ENCODE results near the gene KRT10.
"Not testable (repeated sequence)": the region's sequence is repeated elsewhere in the genome, so short reads cannot be mapped to it uniquely, and the experiment has no call there.

Gene KRT10

GRCh38 chr17:40822132-40822812 lies at the start of gene KRT10:
Gene KRT10 (minus strand): TSS chr17:40822614. CDS start chr17:40822585, 29 bp downstream.
- DNase-seq (ENCODE audit: low read depth in 2 of 2): no peak

DNA sequence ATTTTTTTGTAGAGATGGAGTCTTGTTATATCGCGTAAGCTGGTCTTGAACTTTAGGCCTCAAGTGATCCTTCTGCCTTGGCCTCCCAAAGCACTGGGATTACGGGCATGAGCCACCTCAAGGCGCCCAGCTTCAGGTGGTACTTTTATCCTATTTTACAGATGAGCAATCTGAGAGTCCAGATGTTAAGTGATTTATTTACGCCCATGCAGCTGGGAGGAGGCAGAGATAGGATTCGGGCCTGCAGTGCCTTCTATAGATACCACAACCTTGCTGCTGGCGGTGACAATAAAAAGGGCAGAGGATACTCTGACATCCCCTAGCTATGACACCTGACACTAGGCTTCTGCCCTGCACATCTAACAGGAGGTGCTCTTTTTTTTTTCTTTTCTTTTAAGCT lies 48.9 kb upstream of the KRT10 start:
- DNase-seq (ENCODE audit: low read depth in 2 of 2): no peak

GRCh38 chr17:40870136-40870535 lies 47.7 kb upstream of the KRT10 start:
- DNase-seq (ENCODE audit: low read depth in 2 of 2): no peak

- no peak for DNase-seq (ENCODE audit: low read depth in 2 of 2)
These were observed 44.4 kb upstream of the KRT10 start, which contains the start of gene KRT12 for GRCh38 chr17:40866838-40867237. Gene KRT12 (minus strand): TSS chr17:40867223. CDS start chr17:40867186, 37 bp downstream.

DNA sequence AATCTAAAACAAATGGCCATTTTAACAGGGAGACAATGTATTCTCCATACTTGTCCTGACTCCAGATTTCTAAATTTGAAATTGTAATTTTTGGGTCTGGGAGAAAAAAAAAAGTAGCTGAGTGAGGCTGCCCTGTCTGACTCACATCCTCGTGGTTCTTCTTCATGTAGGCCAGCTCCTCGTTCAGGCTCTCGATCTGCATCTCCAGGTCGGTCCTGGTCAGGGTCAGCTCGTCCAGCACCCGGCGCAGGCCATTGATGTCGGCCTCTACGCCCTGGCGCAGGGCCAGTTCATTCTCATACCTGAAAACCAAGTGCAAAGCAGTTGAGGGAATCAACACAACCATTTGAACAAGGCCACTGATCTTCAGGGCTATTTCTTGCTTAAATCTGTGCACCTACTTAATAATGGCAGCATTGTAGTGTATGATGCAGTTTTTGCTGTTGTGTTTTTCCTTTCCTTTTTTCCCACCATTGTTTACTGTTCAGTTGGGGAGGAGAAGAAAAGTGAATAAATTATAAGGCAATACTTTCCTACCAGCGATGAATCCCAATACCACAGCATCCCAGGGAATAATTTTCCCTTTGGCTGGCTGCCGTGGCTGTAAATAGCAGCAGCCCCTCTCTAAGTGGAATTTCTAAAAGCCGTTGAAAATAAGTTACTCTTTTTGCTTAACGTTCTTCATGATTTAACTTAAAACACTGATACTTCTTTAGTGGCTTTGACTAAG lies 42.4 kb upstream of the KRT10 start:
- no peak for DNase-seq (ENCODE audit: low read depth in 2 of 2)

DNA sequence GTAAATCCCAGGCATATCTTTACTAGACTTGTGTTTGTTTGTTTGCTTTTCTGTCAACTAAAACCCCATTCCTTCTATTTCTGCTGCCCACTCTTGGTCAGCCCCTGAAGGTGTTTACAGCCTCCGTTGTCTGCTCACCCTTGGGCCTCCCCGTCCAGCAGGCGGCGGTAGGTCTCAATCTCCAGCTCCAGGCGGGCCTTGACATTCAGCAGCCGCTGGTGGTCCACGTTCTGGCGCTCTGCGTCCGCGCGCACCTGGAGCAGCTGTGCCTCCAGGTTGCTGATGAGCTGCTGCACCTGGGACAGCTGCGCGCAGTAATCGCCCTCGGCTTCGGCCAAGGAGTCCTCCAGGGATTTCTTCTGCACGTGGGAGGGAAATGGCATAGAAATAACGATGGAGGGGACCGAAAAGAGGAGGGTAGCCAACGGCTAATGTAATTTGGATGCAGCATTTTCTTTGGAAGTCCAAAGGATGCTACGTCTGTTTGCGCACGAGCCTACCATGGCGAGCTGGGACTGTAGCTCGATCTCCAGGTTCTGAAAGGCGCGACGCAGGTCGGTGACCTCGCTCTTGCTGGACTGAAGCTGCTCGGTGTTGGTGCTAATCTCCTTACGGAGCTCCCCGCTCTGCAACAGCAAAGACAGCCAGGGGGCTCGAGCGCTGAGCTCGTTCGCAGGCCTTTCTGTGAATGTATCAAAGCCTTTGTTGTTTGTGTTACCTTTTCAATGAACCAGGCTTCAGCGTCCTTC lies 40.7 kb upstream of the KRT10 start:
- DNase-seq (ENCODE audit: low read depth in 2 of 2): no peak

GRCh38 chr17:40859536-40859935 lies 37.1 kb upstream of the KRT10 start:
- DNase-seq (ENCODE audit: low read depth in 2 of 2): no peak

DNA sequence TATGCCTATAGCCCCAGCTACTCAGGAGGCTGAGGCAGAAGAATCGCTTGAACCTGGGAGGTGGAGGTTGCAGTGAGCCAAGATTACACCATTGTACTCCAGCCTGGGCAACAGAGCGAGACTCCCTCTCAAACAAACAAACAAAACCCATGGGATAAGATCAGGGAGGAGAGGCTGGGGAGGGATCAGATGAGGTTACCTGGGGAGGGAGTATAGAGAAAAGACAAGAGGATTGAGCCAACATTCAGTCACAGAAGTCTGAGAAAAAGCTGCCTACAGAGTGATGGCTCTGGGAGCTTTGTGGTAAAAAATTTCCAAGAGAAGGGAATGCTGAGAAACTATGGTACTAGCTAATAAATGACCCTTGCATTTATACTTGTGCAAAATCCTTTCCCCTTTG lies 36.3 kb upstream of the KRT10 start:
- DNase-seq (ENCODE audit: low read depth in 2 of 2): not testable (repeated sequence)

GRCh38 chr17:40857535-40857934 lies 35.1 kb upstream of the KRT10 start:
- DNase-seq (ENCODE audit: low read depth in 2 of 2): peak; percentile 66 to 72

DNA sequence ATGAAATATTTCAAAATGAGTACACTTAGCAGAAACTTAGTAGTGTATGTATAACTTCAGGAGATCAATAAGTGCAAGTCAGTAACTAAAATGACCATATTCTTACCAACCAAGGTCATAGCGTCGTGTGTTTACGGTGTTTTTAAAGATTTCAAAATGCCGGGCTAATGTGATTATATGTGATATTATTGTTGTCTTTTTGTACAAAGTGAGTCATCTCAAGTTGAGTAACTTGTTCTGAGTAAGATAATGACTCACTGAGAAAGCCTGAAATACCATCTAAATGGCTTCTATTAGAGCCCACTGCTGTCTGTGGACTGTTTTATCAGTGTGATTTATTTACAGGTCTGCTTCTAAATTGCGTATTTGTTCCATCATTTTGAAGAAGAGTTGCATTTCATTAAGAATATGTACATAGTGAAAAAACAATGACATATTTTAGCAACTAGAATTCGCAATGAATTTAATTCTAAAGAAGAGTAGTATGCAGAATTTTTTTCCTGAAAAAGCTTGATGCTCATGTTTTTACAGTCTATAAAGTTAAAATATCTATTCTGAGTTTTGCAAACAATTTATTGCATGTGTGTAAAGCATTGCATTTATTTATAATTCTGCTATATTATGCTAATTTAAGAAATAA lies 31.9 kb upstream of the KRT10 start:
- peak; percentile 80 to 81 for DNase-seq (ENCODE audit: low read depth in 2 of 2)

- no peak for DNase-seq (ENCODE audit: low read depth in 2 of 2)
These were observed 29.9 kb upstream of the KRT10 start for GRCh38 chr17:40852364-40852763.

GRCh38 chr17:40850293-40850972 lies 28.0 kb upstream of the KRT10 start:
- no peak for DNase-seq (ENCODE audit: low read depth in 2 of 2)

GRCh38 chr17:40849723-40850122 lies 27.3 kb upstream of the KRT10 start:
- no peak for DNase-seq (ENCODE audit: low read depth in 2 of 2)

- DNase-seq (ENCODE audit: low read depth in 2 of 2): no peak
These were observed 26.3 kb upstream of the KRT10 start for GRCh38 chr17:40848583-40849235.

- DNase-seq (ENCODE audit: low read depth in 2 of 2): no peak
These were observed 24.2 kb upstream of the KRT10 start for GRCh38 chr17:40846515-40847144.

GRCh38 chr17:40844671-40845107 lies 22.3 kb upstream of the KRT10 start:
- no peak for DNase-seq (ENCODE audit: low read depth in 2 of 2)

- DNase-seq (ENCODE audit: low read depth in 2 of 2): no peak
These were observed 20.8 kb upstream of the KRT10 start for GRCh38 chr17:40843242-40843641.

DNA sequence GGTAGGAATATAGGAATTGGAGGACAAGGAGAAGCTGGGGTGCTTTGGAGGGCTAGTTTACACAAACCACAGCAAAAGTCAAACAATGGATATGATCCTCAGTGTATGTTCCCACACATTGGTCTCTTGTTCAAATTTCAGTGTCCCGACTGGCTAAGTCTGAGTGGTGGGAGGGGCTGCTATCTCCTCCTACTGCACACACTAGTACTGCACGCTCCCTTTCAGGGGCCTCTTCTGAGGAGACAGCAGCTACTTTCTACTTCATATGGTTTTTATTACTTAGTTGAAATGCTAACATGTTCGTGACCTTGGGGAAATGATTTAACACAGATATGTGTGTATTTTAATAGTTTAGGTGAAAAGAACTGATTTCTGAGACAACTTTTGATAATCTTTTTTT lies 18.8 kb upstream of the KRT10 start:
- peak; percentile 43 to 46 for DNase-seq (ENCODE audit: low read depth in 2 of 2)

- DNase-seq (ENCODE audit: low read depth in 2 of 2): no peak
These were observed 16.8 kb upstream of the KRT10 start for GRCh38 chr17:40839194-40839593.

DNA sequence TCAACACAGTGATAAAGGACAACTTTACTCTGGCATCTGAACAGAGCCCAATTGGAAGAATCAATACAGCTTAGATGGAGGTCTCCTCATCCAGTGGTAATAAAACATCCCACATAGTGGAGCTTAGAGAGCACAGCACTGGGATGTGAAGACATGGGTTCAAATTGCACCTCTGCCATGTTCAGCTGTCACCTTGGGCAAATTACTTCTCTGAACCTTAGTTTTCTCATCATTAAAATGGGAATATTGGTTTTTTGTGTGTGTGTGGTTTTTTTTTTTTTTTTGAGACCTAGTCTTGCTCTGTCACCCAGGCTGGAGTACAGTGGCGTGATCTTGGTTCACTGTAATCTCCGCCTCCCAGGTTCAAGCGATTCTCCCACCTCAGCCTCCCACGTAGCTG lies 13.6 kb upstream of the KRT10 start:
- DNase-seq (ENCODE audit: low read depth in 2 of 2): no peak

Measured in fibroblast of skin of left quadriceps (primary cell).